Measurements from ENCODE around the gene MAGEA2.
"Not testable (repeated sequence)": the region's sequence is repeated elsewhere in the genome, so short reads cannot be mapped to it uniquely, and the experiment has no call there.

The MAGEA2 gene

DNA sequence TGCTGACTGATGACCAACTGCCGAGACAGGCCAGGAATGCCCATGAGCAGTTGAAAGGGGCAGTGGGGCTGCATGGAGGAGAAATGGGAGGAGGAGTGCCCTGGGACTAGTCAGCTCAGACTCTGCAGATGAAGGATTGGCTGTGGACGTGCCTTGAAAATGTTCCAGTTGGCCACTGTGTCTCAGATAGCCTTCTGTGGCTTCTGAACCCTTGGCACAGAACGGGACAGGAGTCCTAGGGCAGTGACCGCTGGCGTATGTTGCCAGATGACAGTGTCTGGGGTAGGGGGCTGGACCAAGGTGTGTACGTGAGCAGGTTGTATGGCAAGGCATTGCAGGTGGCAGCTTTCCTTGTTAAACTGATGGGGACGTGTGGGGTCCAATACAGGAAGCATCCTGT, 47.1 kb downstream of the MAGEA2 start:
- not testable (repeated sequence) for DNase-seq

DNA sequence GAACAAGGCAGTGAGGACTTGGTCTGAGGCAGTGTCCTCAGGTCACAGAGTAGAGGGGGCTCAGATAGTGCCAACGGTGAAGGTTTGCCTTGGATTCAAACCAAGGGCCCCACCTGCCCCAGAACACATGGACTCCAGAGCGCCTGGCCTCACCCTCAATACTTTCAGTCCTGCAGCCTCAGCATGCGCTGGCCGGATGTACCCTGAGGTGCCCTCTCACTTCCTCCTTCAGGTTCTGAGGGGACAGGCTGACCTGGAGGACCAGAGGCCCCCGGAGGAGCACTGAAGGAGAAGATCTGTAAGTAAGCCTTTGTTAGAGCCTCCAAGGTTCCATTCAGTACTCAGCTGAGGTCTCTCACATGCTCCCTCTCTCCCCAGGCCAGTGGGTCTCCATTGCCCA, 53.3 kb downstream of the MAGEA2 start:
- DNase-seq = not testable (repeated sequence)
